Stimulated activated naive B cell treated with anti-CD40 and anti-IgM and Interleukin-4, amounts not matched to agents 10 μg/mL and 1 μg/mL and 100 μg/mL, for 72 hours (primary cell): ENCODE measurements around the gene TPCN1.
A peak's percentile ranks its signal among the peaks of the same experiment; 100 is the strongest.

ENCODE experiments used
- ATAC-seq, 2 donors: fragments of 150-1000 bp; cut with Tn5 transposase; replicated peaks; 2 replicates each; pipeline ENCODE4 v1.10.0; 2021; ENCODE audit warnings: moderate library complexity in 1 of 2
- DNase-seq: peaks from one replicate; pipeline ENCODE4 v3.0.0; 2021
- H3K27ac Mint-ChIP-seq: one replicate; pipeline ENCODE4 v1.8.0; 2022; ENCODE audit warnings: mild to moderate bottlenecking, mixed read lengths
- H3K27me3 Mint-ChIP-seq, 2 donors: one replicate each; pipeline ENCODE4 v1.8.0; 2022; ENCODE audit warnings: mixed read lengths in 2 of 2
- H3K36me3 Mint-ChIP-seq, 2 donors: one replicate each; pipeline ENCODE4 v1.8.0; 2022; ENCODE audit warnings: mixed read lengths in 2 of 2, mild to moderate bottlenecking in 1 of 2
- H3K4me1 Mint-ChIP-seq, 2 donors: one replicate each; pipeline ENCODE4 v1.8.0; 2022; ENCODE audit warnings: mixed read lengths in 2 of 2, mild to moderate bottlenecking in 1 of 2
- H3K4me3 Mint-ChIP-seq, 2 donors: one replicate each; pipeline ENCODE4 v1.8.0; 2022; ENCODE audit warnings: mild to moderate bottlenecking in 2 of 2, mixed read lengths in 2 of 2, moderate library complexity in 1 of 2
- H3K9me3 Mint-ChIP-seq, 2 donors: one replicate each; pipeline ENCODE4 v1.8.0; 2022; ENCODE audit warnings: mixed read lengths in 2 of 2, mild to moderate bottlenecking in 1 of 2

The TPCN1 gene

DNA sequence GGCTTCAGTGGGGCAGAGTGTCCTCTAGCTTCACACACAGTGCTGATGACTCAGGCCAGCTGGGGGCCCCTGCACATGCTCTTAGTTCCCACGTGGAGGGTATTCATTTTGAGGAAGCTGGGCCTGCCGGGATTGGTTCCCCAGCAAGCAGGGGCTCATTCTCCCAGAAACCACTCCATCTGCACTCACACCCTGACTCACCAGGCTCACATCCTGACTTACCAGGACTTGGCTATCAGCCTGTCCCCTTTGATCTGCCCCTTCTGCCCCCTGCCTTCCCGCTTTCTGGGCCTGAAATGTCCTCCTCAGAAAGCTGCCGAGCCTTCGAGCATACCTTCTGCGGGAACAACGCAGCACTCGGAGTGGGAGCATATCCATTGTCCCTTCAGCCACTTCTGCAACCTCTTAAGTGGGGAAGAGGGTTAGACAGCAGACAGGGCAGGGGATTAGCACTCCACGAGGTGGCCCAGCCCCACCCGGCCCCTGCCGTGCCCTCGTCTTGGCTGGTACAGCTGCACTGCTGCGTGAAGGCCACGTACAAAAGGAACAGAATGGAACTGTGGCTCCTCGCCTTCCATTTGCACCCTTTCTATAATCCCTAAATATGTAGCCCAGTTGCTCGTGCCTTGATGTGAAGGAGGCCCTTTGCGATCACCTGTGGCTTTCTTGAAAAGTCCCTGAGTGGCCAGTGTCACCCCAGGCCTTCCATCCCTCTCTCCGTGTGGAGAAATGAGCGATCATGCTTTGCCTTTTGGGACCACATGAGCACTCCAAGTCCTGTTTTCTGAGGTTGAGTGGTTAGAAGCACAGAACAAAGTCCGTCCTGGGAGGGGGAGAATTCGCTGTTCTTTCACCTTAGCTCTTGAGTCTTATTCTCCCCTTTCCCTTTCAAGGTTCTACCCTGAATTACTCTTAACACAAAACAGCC, 26.1 kb downstream of the TPCN1 start:
- no peak for DNase-seq
- no peak overlapping the region for H3K4me3 Mint-ChIP-seq
- no peaks in the 10 kb centered on the region for H3K27me3 Mint-ChIP-seq
- no peak for ATAC-seq
- H3K4me1 Mint-ChIP-seq, result peaks cover 12 to 41% of the 10 kb centered on the region in 2 donors
- H3K27ac Mint-ChIP-seq, result peak overlapping the region; percentile 84
- peaks cover 3 to 6% of the 10 kb centered on the region in 2 donors for H3K9me3 Mint-ChIP-seq
- H3K36me3 Mint-ChIP-seq, result peaks cover 74 to 76% of the 10 kb centered on the region in 2 donors

DNA sequence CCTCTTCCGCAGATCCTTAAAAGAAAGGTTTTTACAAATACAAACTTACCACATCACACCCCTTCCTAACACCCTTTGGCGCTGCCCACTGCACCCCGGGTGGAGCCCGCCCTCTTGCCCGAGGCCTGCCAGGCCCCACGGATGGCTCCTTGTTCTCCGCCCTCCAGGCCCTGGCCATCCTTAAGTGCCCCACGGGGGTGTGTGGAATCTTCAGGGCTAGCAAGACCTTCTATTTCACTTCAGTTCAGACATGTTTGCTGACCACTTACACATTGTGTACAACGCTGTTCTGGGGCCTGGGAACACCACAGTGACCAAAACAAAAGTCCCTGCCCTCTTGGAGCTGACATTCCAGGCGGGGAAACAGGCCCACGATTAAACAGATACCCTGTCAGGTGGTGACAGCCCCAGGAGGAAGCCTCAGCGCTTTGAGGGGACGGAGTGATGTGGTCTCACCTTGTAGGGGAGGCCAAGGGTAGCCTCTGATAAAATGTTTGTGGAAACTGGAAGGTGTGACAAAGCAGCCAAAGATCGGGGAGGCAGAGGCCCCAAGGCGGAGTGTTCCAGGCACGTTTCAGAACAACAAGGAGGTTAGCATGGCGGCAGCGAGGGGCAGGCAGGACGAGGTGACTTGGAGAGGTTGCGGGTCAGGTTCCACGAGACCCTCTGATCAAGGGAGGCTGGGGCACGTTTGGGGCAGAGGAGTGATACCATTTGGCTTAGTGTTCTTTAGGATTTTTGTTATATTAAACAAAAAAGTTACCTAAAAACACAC, 27.0 kb downstream of the TPCN1 start:
- no peak for DNase-seq
- peaks cover 76 to 79% of the 10 kb centered on the region in 2 donors for H3K36me3 Mint-ChIP-seq
- peak overlapping the region; percentile 84 for H3K27ac Mint-ChIP-seq
- H3K9me3 Mint-ChIP-seq, result peaks cover 6 to 10% of the 10 kb centered on the region in 2 donors
- ATAC-seq, result no peak
- no peak overlapping the region for H3K4me3 Mint-ChIP-seq
- H3K27me3 Mint-ChIP-seq, result no peaks in the 10 kb centered on the region
- H3K4me1 Mint-ChIP-seq, result peaks cover 14 to 41% of the 10 kb centered on the region in 2 donors

DNA sequence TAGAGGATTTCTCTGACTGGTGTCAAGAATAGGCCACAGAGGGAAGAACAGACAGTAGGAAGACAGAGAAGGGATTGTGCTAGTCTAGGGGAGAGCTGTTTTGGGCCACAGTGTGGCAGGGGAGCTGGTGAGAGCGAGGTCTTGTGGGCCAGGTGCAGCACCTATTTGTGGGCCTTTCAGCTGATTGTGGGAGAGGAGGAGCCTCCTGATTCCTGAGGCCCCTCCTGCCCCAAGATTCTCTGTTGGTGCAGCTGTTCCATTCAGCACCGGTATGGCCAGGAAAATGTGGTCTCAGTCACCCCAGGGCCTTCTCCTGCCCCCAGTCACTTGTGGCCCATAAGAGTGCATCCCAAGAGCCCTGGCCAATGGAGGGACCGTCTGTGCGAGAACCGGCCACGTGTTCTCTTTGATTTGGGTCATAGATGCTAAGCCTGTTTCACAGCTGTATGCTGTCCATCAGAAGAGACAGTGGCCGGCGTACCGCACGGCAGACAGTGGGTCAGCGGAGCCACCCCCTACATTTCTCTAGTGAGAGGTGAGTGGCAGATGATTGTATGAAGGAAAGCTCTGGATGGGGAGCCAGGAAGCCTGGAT, 27.7 kb downstream of the TPCN1 start:
- Mint-ChIP-seq H3K36me3 (peaks cover 78 to 83% of the 10 kb centered on the region in 2 donors), H3K9me3 (peaks cover 6 to 16% of the 10 kb centered on the region in 2 donors), H3K4me1 (peaks cover 14 to 39% of the 10 kb centered on the region in 2 donors), H3K27me3 (no peaks in the 10 kb centered on the region), H3K27ac (no peak overlapping the region), H3K4me3 (no peak overlapping the region)
- no peak for ATAC-seq
- DNase-seq, result no peak

DNA sequence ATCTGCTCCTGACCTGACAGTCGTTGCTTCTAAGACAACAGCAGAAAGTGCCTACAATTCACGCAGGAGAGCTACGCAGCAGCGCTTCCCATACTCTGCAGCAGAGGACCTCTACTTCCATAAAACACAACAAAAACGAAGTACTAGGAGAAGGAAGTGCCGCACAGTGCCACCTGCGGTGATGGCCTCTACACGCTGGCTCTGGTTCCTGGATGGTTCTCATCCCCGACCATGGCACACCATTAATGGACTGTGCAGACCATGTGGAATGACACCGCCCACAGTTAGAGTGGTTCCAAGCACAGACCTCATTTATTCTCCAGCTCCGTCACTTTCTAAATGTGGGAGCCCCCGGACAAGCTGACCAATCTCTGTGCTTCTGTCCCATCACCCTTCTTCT, 28.3 kb downstream of the TPCN1 start:
- H3K4me1 Mint-ChIP-seq, result peaks cover 12 to 34% of the 10 kb centered on the region in 2 donors
- H3K27ac Mint-ChIP-seq, result no peak overlapping the region
- no peak for DNase-seq
- no peak overlapping the region for H3K4me3 Mint-ChIP-seq
- no peak for ATAC-seq
- H3K36me3 Mint-ChIP-seq, result peaks cover 77 to 81% of the 10 kb centered on the region in 2 donors
- H3K27me3 Mint-ChIP-seq, result no peaks in the 10 kb centered on the region
- H3K9me3 Mint-ChIP-seq, result peaks cover 6 to 16% of the 10 kb centered on the region in 2 donors

DNA sequence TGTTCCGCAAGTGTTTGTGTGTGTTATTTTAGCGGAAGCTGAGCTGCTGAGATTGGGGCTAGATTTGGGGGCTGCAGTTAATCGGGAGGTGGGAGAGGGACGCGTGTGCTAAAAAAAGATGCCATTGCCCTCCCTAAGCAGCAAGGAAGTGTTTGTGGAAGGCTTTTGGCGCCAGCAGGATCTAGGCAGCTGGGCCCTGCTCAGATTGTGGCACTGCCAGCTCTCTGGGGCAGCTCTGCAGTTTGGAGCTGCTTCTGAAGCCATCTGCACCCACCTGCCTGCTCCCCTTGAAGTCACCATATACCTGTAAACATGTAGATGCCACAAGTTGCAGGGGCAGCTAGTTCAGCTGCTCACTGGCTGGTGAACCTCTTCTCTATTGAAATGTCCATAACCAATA, 28.8 kb downstream of the TPCN1 start:
- DNase-seq, result no peak
- Mint-ChIP-seq H3K36me3 (peaks cover 77 to 81% of the 10 kb centered on the region in 2 donors), H3K4me1 (peaks cover 9 to 29% of the 10 kb centered on the region in 2 donors), H3K27ac (peak overlapping the region; percentile 68), H3K9me3 (peaks cover 6 to 16% of the 10 kb centered on the region in 2 donors), H3K4me3 (no peak overlapping the region), H3K27me3 (no peaks in the 10 kb centered on the region)
- ATAC-seq, result no peak

DNA sequence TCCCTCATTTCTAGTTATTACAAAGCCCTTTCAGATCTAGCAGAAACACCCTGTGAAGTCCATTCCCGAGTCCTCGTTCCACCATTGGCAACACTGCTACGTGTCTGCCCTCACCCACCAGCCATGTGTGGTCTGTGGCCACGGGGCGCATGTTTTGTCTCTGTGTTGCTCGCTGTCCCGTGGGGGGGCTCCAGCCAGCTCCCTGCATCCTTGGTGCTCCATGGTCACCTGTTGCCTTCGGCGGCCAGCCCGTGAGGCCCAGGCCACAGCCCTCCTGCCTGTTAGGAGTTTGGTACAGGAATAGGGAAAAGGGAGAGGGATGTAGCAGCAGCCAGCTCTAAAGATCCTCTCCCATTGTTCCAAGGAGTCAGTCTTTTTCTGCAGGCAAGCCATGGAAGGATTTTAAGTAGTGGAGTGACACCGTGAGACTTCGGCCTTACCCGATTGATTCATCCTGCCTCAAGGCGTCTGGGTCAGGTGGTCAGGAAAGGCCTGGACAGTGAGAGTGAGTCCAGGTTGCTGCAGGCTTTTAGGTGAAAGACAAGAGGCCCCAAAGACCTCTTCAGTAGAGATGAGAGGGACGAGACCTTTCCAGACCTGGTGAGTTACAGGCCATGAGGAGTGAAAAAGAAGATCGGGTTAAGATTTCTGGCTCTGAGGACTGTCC, 30.3 kb downstream of the TPCN1 start:
- Mint-ChIP-seq H3K9me3 (peaks cover 6 to 16% of the 10 kb centered on the region in 2 donors), H3K27me3 (no peaks in the 10 kb centered on the region), H3K4me1 (peaks cover 7 to 18% of the 10 kb centered on the region in 2 donors), H3K36me3 (peaks cover 67 to 71% of the 10 kb centered on the region in 2 donors), H3K4me3 (no peak overlapping the region), H3K27ac (peak overlapping the region; percentile 38)
- no peak for DNase-seq
- no peak for ATAC-seq

DNA sequence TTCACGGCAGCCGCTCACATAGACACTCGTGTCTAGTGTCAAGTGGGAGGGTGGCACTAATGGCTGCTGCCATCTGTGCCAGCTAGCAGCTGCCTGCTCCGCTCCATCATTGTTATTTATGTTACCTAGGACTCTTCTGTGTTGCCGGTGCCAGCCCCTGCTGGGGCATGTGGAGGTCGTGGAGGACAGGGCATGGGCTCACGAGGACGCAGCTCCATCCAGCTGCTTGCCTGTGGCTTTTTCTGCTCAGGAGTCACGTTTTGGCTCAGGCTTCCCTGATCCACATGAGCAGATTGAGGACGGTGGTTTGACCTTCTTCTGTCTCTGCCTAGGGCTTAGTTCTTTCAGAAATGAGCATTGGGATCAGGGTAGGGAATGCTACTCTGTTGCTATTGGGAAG, 31.2 kb downstream of the TPCN1 start:
- H3K9me3 Mint-ChIP-seq, result peaks cover 6 to 16% of the 10 kb centered on the region in 2 donors
- no peaks in the 10 kb centered on the region for H3K27me3 Mint-ChIP-seq
- H3K36me3 Mint-ChIP-seq, result peaks cover 64 to 67% of the 10 kb centered on the region in 2 donors
- peaks cover 5 to 14% of the 10 kb centered on the region in 2 donors for H3K4me1 Mint-ChIP-seq
- H3K27ac Mint-ChIP-seq, result no peak overlapping the region
- ATAC-seq (no peak), DNase-seq (no peak)
- H3K4me3 Mint-ChIP-seq, result no peak overlapping the region

DNA sequence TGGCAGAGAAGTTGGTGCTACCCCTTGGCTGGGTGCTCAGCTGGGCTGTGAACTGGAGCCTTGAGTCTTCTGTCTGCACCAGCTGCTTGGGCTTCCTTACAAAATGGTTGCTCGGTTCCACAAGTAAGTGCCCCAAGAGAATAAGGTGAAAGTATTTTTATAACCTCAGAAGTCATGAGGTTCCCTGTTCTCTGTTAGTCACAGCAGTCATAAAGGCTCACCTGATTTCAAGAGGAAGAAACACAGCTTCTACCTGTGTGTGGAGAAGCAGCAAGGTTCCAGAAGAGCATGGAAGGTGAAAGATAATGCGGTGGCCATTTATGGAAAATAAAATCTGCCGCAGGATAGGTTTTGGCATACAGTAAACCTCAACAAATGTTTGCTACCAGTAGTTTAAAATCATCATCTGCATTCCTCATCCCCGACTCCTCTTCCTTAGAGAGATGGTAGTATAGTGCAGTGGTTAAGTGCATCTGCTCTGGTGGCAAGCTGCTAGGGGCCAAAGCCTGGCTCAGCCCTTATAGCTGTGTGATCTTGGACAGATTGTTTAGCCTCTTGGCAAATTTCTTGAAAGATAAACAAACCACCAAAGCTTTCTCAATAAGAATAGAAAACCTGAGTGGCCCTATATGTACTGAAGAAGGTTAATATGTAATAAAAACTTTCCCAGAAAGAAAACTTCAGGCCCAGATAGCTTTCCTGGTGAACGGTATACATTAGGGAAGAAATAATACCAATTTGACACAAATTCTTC, 32.4 kb downstream of the TPCN1 start:
- Mint-ChIP-seq H3K27ac (peak overlapping the region; percentile 31), H3K9me3 (peaks cover 6 to 16% of the 10 kb centered on the region in 2 donors), H3K27me3 (no peaks in the 10 kb centered on the region), H3K4me3 (no peak overlapping the region), H3K36me3 (peaks cover 52 to 55% of the 10 kb centered on the region in 2 donors), H3K4me1 (peaks cover 5 to 7% of the 10 kb centered on the region in 2 donors)
- ATAC-seq (no peak), DNase-seq (no peak)

DNA sequence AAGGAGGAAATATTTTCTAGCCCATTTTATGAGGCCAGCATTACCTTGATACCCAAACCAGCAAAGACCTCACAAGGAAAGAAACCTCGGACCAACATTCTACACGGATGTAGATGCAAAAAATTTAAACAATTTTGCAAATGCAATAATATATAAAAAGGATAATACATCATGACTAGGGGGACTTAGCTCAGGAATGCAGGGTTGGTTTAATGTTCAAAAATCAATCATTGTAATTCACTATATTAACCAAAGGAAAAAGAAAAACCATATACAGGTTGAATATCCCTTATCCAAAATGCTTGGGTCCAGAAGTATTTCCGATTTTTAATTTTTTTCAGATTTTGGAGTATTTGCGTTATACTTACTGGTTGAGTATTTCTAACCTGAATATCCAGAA, 33.0 kb downstream of the TPCN1 start:
- DNase-seq, result no peak
- Mint-ChIP-seq H3K4me1 (peaks cover 6 to 8% of the 10 kb centered on the region in 2 donors), H3K9me3 (peaks cover 6 to 16% of the 10 kb centered on the region in 2 donors), H3K27ac (no peak overlapping the region), H3K27me3 (no peaks in the 10 kb centered on the region), H3K4me3 (no peak overlapping the region), H3K36me3 (peaks cover 51 to 54% of the 10 kb centered on the region in 2 donors)
- no peak for ATAC-seq

DNA sequence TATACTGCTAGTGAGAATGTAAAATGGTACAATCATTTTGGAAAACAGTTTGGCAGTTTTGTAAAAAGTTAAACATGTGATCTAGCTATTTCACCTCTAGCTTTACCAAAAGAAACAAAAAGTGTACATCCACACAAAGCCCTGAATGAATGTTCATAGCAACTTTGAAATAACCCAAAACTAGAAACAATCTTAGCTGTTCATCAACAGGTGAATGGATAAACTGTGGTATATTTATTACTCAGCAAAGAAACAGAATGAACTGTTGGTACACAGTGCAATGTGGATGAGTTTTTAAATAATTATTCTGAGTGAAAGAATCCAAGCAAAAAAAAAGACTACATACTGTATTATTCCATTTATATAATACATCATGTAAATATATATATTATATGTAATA, 36.3 kb downstream of the TPCN1 start:
- no peak for ATAC-seq
- peaks cover 17 to 28% of the 10 kb centered on the region in 2 donors for H3K4me1 Mint-ChIP-seq
- DNase-seq, result no peak
- H3K9me3 Mint-ChIP-seq, result peaks cover 1 to 8% of the 10 kb centered on the region in 2 donors
- peaks cover 40 to 42% of the 10 kb centered on the region in 2 donors for H3K36me3 Mint-ChIP-seq
- H3K4me3 Mint-ChIP-seq, result no peak overlapping the region
- no peak overlapping the region for H3K27ac Mint-ChIP-seq
- no peaks in the 10 kb centered on the region for H3K27me3 Mint-ChIP-seq

DNA sequence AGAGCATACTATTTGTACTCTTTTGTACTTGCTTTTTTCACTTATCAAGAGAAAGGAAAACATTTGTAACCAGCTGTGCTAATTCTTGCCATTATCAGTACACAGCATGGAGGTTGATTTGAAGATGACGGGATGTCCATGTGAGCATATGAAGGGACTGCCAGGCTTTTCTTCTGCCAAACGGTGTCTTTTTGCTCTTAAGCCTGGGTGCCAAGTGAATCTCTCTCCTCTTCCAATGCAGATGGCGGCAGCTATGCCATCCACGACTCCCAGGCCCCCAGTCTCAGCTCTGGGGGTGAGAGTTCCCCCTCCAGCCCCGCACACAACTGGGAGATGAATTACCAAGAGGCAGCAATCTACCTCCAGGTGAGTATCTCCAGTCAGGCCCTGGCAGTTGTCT, 38.9 kb downstream of the TPCN1 start:
- Mint-ChIP-seq H3K4me1 (peaks cover 17 to 28% of the 10 kb centered on the region in 2 donors), H3K4me3 (no peak overlapping the region), H3K27ac (peak overlapping the region; percentile 86), H3K36me3 (peaks cover 27 to 28% of the 10 kb centered on the region in 2 donors), H3K27me3 (no peaks in the 10 kb centered on the region), H3K9me3 (no peaks in the 10 kb centered on the region)
- no peak for DNase-seq
- no peak for ATAC-seq

DNA sequence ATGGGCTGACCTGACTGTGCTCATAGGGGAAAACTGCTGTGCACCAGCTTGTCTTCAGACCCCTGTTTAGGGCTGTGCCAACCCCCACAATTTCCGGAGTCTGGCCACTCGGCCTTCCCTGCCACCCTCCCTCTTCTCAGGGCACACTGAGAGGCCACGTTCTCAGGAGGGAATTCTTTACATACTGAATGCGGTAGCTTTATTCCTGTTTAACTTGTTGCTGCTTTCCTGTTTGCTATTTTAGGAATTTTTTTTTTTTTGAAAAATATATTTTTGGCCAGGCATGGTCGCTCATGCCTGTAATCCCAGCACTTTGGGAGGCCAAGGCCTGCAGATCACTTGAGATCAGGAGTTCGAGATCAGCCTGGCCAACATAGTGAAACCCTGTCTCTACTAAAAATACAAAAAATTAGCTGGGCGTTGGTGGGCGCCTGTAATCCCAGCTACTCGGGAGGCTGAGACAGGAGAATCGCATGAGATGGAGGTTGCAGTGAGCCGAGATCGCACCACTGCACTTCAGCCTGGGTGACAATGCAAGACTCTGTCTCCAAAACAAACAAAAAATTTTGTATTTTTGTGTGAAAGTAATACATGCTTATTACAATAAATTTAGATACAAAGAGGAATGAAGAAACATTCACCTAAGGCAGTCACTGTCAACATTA, 39.5 kb downstream of the TPCN1 start:
- Mint-ChIP-seq H3K27ac (no peak overlapping the region), H3K36me3 (peaks cover 30 to 33% of the 10 kb centered on the region in 2 donors), H3K9me3 (no peaks in the 10 kb centered on the region), H3K27me3 (no peaks in the 10 kb centered on the region), H3K4me3 (no peak overlapping the region), H3K4me1 (peaks cover 17 to 28% of the 10 kb centered on the region in 2 donors)
- no peak for DNase-seq
- ATAC-seq, result peak in 1 of 2 donors; percentile 33
